Measurements from ENCODE around the gene WIZ.

Gene WIZ

GRCh38 chr19:15443325-15443724 is 6.4 kb downstream of the WIZ start:
- Histone ChIP-seq H3K27me3 (ENCODE audit: control insufficient read depth, insufficient read depth, low read length) (no peaks in the 10 kb centered on the region), H3K4me1 (ENCODE audit: control insufficient read depth, insufficient read depth, low read length) (0 out of 2 replicates have a peak, but pooled peaks cover under 1% of the 10 kb centered on the region), H3K4me3 (ENCODE audit: low read depth, low read length) (no peak overlapping the region)

DNA sequence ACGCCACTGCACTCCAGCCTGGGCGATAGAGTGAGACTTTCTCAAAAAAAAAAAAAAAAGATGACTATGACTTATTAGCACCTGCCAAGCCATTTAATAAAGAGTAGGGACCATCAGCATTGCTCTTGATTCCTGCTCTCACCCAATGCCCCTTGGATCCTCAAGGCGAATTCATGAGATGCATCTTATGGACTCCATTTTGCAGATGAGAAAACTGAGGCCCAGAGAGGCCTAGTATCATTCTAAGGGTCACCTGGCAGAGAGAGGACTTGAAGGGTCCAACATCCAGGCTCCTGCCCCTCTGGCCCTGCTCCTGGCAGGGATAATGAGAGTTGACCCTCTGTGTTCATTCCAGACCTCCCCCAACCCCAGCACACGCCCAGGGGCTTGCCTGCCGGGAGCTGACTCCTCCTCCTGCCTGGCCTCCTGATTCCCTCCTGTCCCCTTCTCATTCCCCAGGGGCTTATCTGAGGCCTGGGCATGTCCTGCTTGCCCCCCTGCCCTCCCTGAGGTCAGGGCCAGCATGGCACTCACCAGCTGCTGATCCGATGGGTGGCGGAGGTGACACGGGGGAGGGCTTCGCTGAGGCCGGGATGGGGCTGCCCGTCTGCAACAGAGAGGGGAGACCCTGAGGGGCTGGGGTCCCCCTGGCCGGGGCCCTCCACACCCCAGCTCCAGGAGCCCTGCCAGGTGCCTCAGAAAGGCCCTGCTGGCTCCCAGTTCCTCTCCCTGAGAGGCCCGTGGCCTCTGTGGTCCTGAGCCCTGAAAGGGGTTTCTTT is 7.4 kb downstream of the WIZ start:
- Histone ChIP-seq H3K9me3 (ENCODE audit: control insufficient read depth, insufficient read depth, low read depth, low read length) (no peaks in the 10 kb centered on the region), H3K27ac (ENCODE audit: low read depth, low read length) (no peak overlapping the region), H3K36me3 (ENCODE audit: control insufficient read depth, insufficient read depth, low read length) (no peaks in the 10 kb centered on the region), H3K4me3 (ENCODE audit: low read depth, low read length) (no peak overlapping the region), H3K4me1 (ENCODE audit: control insufficient read depth, insufficient read depth, low read length) (no peaks in the 10 kb centered on the region), H3K27me3 (ENCODE audit: control insufficient read depth, insufficient read depth, low read length) (no peaks in the 10 kb centered on the region), H3K9ac (ENCODE audit: low read length) (no peak overlapping the region)

More at GRCh38 chr19:15443325-15443724, 6.4 kb downstream of the WIZ start:
- Histone ChIP-seq H3K27ac (ENCODE audit: low read depth, low read length) (no peak overlapping the region), H3K9ac (ENCODE audit: low read length) (no peak overlapping the region), H3K9me3 (ENCODE audit: control insufficient read depth, insufficient read depth, low read depth, low read length) (no peaks in the 10 kb centered on the region), H3K36me3 (ENCODE audit: control insufficient read depth, insufficient read depth, low read length) (no peaks in the 10 kb centered on the region)

DNA sequence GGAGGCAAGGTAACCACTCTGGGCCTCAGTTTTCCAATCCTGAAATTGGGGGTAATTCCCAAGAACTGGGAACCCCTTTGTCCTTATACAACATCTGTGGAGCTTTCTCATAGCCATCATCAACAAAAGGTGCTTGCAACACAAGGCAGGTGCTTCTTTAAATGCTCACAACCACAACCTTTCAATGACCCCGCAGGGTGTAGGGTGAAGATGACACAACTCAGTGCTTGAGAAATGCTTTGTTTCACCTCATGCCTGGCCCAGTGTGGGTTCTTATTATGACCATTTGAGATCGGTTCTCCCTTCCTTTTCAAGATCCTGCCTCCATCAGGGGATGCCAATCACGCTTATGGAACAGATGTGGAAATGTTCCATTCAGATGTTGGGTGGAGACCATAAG is 8.4 kb downstream of the WIZ start:
- no peaks in the 10 kb centered on the region for H3K36me3 ChIP-seq (ENCODE audit: control insufficient read depth, insufficient read depth, low read length)
- H3K27me3 ChIP-seq (ENCODE audit: control insufficient read depth, insufficient read depth, low read length): no peaks in the 10 kb centered on the region

GRCh38 chr19:15439821-15440641 is 9.7 kb downstream of the WIZ start:
- no peak overlapping the region for H3K4me3 ChIP-seq (ENCODE audit: low read depth, low read length)
- H3K9ac ChIP-seq (ENCODE audit: low read length): no peak overlapping the region
- no peaks in the 10 kb centered on the region for H3K36me3 ChIP-seq (ENCODE audit: control insufficient read depth, insufficient read depth, low read length)
- H3K27ac ChIP-seq (ENCODE audit: low read depth, low read length): no peak overlapping the region
- H3K4me1 ChIP-seq (ENCODE audit: control insufficient read depth, insufficient read depth, low read length): no peaks in the 10 kb centered on the region; the same call in 1 of the 2 replicates
- H3K27me3 ChIP-seq (ENCODE audit: control insufficient read depth, insufficient read depth, low read length): no peaks in the 10 kb centered on the region
- no peaks in the 10 kb centered on the region for H3K9me3 ChIP-seq (ENCODE audit: control insufficient read depth, insufficient read depth, low read depth, low read length)

More for the DNA sequence above, 8.4 kb downstream of the WIZ start:
- Histone ChIP-seq H3K4me1 (ENCODE audit: control insufficient read depth, insufficient read depth, low read length) (no peaks in the 10 kb centered on the region; the same call in 1 of the 2 replicates), H3K27ac (ENCODE audit: low read depth, low read length) (no peak overlapping the region), H3K4me3 (ENCODE audit: low read depth, low read length) (no peak overlapping the region), H3K9ac (ENCODE audit: low read length) (no peak overlapping the region), H3K9me3 (ENCODE audit: control insufficient read depth, insufficient read depth, low read depth, low read length) (no peaks in the 10 kb centered on the region)

- no peaks in the 10 kb centered on the region for H3K27me3 ChIP-seq (ENCODE audit: control insufficient read depth, insufficient read depth, low read length)
- no peaks in the 10 kb centered on the region for H3K36me3 ChIP-seq (ENCODE audit: control insufficient read depth, insufficient read depth, low read length)
- no peaks in the 10 kb centered on the region for H3K9me3 ChIP-seq (ENCODE audit: control insufficient read depth, insufficient read depth, low read depth, low read length)
- no peak overlapping the region for H3K27ac ChIP-seq (ENCODE audit: low read depth, low read length)
- H3K9ac ChIP-seq (ENCODE audit: low read length): no peak overlapping the region
- no peak overlapping the region for H3K4me3 ChIP-seq (ENCODE audit: low read depth, low read length)
- no peaks in the 10 kb centered on the region; the same call in 1 of the 2 replicates for H3K4me1 ChIP-seq (ENCODE audit: control insufficient read depth, insufficient read depth, low read length)
Observed at GRCh38 chr19:15439078-15439799, 10.5 kb downstream of the WIZ start.

DNA sequence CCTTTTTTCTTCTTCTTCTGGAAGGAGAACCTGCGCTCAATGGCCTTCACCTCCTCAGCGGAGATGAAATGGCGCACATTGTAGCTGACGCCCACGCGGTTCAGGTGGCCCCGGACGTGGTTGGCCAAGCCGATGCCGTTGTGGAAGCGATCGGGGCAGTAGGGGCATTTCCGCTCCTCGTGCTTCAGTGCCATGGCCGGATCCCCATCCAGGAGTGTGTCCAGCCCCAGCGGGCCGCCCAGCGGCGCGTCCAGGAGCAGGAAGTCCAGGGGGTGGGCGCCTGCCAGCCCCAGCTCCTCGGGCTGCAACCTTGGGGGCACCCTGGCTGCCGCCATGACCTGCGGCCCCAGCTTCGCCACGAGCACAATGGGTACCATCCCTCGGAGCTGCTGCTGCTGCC is 11.2 kb downstream of the WIZ start:
- H3K4me1 ChIP-seq (ENCODE audit: control insufficient read depth, insufficient read depth, low read length): peaks cover 2% of the 10 kb centered on the region

DNA sequence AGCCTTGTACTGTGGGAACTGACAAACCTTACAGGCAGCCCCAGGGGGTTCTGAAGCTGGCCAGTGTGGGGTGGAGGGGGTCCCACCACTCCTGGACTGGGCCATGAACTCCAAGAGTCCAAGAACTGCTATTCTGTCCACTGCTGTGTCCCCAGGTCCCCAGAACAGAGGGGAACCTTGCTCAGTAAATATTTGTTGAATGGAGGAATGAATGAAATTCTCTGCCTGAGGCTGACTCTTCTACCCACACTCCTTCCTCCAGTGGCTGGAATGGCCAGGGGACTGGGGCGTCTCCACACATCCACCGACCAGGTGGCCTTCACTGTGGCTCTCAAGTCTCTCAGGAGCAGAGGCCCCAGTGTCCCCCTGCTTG is 11.6 kb downstream of the WIZ start:
- Histone ChIP-seq H3K4me1 (ENCODE audit: control insufficient read depth, insufficient read depth, low read length) (peaks cover 5% of the 10 kb centered on the region), H3K27ac (ENCODE audit: low read depth, low read length) (no peak overlapping the region), H3K4me3 (ENCODE audit: low read depth, low read length) (no peak overlapping the region), H3K9me3 (ENCODE audit: control insufficient read depth, insufficient read depth, low read depth, low read length) (no peaks in the 10 kb centered on the region), H3K9ac (ENCODE audit: low read length) (no peak overlapping the region), H3K36me3 (ENCODE audit: control insufficient read depth, insufficient read depth, low read length) (no peaks in the 10 kb centered on the region), H3K27me3 (ENCODE audit: control insufficient read depth, insufficient read depth, low read length) (no peaks in the 10 kb centered on the region)

More for the DNA sequence above, 11.2 kb downstream of the WIZ start:
- Histone ChIP-seq H3K4me3 (ENCODE audit: low read depth, low read length) (no peak overlapping the region), H3K9me3 (ENCODE audit: control insufficient read depth, insufficient read depth, low read depth, low read length) (no peaks in the 10 kb centered on the region), H3K9ac (ENCODE audit: low read length) (no peak overlapping the region), H3K27ac (ENCODE audit: low read depth, low read length) (no peak overlapping the region), H3K27me3 (ENCODE audit: control insufficient read depth, insufficient read depth, low read length) (no peaks in the 10 kb centered on the region), H3K36me3 (ENCODE audit: control insufficient read depth, insufficient read depth, low read length) (no peaks in the 10 kb centered on the region)

DNA sequence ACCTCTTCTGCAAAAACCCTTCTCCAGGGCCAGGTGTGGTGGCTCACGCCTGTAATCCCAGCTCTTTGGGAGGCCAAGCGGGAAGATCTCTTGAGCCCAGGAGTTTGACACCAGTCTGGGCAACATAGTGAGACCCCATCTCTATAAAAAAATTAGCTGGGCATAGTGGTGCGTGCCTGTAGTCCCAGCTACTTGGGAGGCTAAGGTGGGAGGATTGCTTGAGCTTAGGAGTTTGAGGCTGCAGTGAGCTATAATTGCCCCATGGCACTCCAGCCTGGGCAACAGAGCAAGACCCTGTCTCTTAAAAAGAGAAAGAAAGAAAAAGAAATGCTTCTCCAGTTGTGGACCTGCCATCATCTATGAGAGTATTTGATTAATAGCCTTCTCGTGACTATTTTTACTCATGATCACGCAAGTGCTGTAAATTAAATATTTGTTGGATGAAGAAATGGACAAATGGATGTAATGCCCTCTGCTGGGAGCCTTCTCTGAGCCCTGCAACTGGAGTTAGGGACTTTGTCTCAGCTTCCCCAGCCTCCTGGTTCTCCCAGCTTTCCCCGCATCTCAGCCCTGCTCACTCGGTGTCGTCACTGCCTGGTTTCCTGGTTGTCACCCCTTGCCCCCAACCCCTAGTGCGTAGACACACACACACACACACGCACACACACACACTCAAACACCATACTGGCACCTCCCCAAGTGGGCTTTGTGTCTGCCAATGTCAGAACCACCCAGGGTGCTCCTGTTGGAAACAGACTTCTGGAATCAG is 12.2 kb downstream of the WIZ start:
- no peak overlapping the region for H3K4me3 ChIP-seq (ENCODE audit: low read depth, low read length)
- H3K27me3 ChIP-seq (ENCODE audit: control insufficient read depth, insufficient read depth, low read length): no peaks in the 10 kb centered on the region
- H3K4me1 ChIP-seq (ENCODE audit: control insufficient read depth, insufficient read depth, low read length): peaks cover 5% of the 10 kb centered on the region
- H3K9me3 ChIP-seq (ENCODE audit: control insufficient read depth, insufficient read depth, low read depth, low read length): no peaks in the 10 kb centered on the region
- no peak overlapping the region for H3K27ac ChIP-seq (ENCODE audit: low read depth, low read length)
- no peaks in the 10 kb centered on the region for H3K36me3 ChIP-seq (ENCODE audit: control insufficient read depth, insufficient read depth, low read length)
- no peak overlapping the region for H3K9ac ChIP-seq (ENCODE audit: low read length)

- Histone ChIP-seq H3K27ac (ENCODE audit: low read depth, low read length) (no peak overlapping the region), H3K9ac (ENCODE audit: low read length) (no peak overlapping the region), H3K36me3 (ENCODE audit: control insufficient read depth, insufficient read depth, low read length) (no peaks in the 10 kb centered on the region), H3K9me3 (ENCODE audit: control insufficient read depth, insufficient read depth, low read depth, low read length) (no peaks in the 10 kb centered on the region), H3K4me1 (ENCODE audit: control insufficient read depth, insufficient read depth, low read length) (peaks cover 6% of the 10 kb centered on the region), H3K4me3 (ENCODE audit: low read depth, low read length) (no peak overlapping the region), H3K27me3 (ENCODE audit: control insufficient read depth, insufficient read depth, low read length) (no peaks in the 10 kb centered on the region)
Observed at GRCh38 chr19:15436826-15437110, 13.0 kb downstream of the WIZ start.

- Histone ChIP-seq H3K27ac (ENCODE audit: low read depth, low read length) (no peak overlapping the region), H3K9me3 (ENCODE audit: control insufficient read depth, insufficient read depth, low read depth, low read length) (no peaks in the 10 kb centered on the region), H3K4me3 (ENCODE audit: low read depth, low read length) (no peak overlapping the region), H3K4me1 (ENCODE audit: control insufficient read depth, insufficient read depth, low read length) (peaks cover 11% of the 10 kb centered on the region), H3K36me3 (ENCODE audit: control insufficient read depth, insufficient read depth, low read length) (no peaks in the 10 kb centered on the region), H3K27me3 (ENCODE audit: control insufficient read depth, insufficient read depth, low read length) (no peaks in the 10 kb centered on the region), H3K9ac (ENCODE audit: low read length) (no peak overlapping the region)
Observed at GRCh38 chr19:15436012-15436825, 13.5 kb downstream of the WIZ start.
